SKM-1 treated with dmso at 0.1 percent for 144 hours (cell line): ENCODE data around the gene PCDH9.

ENCODE experiments used
- DNase-seq: peaks from one replicate; lab custom pipeline; 2025; ENCODE audit not compliant: unreplicated experiment; lab: John Stamatoyannopoulos, UW

The PCDH9 gene

DNA sequence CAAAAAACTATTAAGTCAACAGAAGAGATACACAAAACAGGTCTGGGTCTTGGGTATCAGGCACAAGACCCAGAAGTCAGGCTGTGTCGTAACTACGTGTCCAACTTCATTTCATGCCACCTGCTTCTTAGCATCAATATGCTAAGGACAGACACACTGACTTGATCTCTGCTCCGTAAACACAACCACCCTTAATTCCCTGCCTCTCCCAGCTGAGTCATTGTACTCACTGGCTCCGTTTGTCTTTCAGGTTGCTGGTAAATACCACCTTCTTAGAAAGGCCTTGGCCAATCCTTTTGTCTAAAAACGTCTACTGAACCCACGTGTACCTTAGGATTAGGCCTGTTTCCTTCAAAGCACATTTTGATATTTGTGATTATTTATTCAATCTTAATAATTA lies 726.2 kb downstream of the PCDH9 start:
- no peak for DNase-seq

DNA sequence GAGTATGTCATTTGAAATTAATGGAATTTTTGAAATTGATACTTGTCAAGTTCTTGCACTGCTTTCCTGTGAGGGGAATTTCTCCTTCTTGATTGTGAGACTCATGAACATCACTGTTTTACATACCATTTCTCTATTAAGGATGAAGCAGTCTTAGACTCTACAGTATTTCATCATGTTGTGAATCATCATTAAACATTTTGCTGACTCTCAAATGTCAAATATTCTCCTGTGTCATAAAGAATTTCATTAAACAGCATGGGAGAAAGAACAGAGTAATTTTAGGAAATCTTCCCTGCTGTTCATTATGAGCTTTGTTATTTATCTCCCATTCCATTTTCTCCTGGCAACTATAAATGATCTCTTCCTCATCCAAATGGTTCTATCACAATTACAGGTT lies 729.0 kb downstream of the PCDH9 start:
- no peak for DNase-seq

DNA sequence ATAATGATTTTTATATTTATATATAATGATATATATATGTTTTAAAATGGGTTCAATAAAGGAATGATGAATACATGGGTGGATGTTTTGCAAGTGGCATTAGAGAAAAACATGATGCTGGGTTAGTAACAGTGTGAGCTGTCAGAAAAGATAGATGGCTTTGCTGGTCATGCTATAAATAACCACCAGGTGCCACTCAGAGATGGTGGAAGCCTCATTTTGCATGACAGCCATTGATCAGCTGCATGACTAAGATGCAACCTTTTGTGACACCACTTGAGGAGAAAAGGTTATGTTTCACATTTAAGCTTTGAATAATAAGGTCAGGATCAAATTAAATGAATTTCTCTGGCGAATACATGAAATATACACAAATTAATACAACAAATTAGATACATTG lies 737.7 kb downstream of the PCDH9 start:
- DNase-seq = no peak

DNA sequence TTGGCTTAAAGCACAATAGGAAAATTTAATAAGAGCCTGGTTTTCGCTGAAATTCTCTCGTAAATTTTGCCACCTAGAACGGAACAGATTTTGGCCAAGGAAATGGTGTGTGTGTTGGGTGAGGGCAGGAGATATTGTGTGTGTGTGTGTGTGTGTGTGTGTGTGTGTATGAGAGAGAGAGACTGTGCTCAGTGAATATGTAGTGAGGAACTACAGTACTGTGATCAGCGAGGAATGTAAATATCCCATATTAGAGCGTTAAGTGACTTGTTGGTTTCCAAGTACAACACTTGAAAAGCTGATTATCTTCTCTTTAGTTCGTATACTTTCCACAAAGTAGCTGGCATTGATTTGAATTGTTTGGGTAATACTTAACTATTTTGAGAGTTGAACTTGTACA lies 738.9 kb downstream of the PCDH9 start:
- no peak for DNase-seq

DNA sequence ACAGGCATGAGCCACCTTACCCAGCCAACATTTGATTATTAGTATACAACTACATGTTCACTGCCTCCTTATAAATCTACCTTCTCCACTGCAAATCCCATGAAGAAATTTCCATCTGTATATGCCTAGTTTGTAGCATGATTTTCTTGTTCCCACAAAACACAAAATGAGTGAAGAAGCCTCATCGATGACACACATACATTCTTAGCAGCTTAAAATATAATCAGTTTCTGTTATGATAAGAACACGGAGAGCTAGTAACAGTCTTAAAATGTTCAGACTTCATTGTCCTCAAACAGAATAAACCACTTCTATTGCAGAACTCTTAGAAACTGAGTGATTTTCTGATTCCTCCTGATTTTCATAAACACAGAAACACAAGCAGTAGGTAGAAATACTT lies 740.5 kb downstream of the PCDH9 start:
- DNase-seq = no peak

DNA sequence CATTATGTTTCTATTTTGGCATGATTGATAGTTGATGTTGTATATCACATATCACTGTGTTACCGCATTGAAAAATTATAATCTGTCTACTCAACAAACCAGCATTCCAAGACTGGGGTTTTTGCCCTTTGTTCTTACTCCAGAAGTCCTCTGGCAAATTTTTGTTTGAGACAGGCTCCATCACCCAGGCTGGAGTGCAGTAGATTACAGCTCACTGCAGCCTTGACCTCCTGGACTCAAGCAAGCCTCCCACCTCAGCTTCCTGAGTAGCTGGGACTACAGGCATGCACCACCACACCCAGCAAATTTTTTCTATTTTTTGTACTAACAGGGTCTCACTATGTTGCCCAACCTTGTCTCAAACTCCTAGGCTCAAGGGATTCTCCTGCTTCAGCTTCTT lies 741.0 kb downstream of the PCDH9 start:
- DNase-seq = no peak

DNA sequence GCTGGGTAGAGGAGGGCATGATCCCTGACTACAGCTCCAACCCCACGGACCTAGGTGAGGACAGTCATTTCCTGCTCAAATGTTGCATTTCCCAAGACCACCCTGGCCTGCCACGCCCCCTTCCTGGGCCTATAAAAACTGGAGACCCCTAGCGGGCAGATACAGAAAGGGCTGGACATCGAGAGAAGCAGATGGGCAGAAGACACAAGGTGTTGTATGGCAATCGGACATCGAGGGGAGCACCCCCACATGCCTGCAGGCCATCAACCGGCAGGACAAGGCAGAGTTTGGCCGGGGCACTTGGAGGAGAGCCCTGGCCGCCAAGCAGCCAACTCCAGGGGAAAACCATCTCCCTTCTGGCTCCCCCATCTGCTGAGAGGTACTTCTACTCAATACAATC lies 746.4 kb downstream of the PCDH9 start:
- DNase-seq = no peak

DNA sequence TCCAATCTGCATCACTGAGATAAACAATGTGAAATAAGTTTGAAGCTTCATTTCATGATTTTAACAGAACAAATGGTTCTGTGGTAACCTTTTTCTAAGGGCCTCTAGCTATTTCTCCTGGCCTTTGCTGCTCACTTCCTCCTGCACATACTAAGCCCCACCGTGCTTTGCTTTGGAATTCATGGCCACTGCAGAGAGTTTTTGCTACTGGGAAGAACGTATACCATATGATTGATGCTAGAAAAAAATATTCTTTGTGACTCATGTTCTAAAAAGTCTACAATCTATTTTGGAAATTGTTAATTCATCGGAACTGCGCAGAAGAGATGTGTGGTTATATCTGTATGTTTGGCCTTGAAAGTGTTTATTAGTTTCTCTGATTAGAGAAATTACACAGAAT lies 747.3 kb downstream of the PCDH9 start:
- no peak for DNase-seq

DNA sequence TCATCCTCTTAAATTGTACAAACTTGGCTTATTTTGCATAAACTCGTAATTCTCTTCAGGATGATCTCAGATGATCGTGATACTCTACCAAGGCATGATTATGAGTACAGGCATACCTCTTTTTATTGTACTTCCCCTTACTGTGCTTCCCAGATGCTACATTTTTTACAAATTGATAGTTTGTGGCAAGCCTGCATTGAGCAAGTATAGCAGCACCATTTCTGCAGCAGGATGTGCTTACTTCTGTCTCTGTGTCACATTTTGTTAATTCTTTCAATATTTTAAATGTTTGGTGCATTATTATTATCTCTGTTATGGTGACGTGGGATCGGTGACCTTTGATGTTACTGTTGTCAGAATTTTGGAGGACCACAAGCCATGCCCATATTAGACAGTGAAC lies 752.3 kb downstream of the PCDH9 start:
- no peak for DNase-seq

DNA sequence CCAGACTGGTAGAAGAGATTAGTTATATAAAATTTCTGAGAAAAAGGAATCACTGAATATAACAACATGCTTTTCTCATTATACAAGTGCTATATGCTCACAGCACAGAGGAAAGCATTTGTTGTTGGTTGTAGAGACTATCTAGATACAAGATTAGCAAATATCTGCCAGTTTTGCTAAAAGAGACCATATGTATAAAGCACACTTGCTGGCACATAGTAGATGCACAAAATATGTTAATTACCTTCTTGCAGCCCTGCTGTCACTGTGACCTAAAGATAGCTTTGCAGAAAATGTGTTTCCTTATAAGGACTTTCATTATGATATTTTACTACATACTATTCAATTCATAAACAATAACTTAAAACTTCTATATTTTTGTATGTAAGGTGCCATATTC lies 755.1 kb downstream of the PCDH9 start:
- no peak for DNase-seq

DNA sequence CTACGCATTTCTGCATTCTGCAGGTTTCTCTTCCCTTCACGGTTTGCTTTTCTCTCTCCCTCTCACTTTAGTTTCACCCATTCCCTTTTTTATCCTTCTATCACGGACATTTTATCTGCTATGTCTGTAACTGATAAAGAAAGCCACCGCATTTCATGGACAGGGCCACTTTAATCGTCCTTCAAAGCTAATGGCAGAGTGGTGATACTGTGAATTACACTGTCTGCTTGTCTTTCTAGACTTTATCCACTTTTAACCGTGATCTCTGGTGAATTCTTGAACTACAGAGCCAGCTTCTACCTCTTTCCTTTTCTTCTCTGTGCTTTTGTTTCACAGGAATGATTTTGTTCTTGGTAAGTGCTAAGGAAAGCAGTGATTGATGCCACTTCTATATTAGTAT lies 760.4 kb downstream of the PCDH9 start:
- DNase-seq = no peak

DNA sequence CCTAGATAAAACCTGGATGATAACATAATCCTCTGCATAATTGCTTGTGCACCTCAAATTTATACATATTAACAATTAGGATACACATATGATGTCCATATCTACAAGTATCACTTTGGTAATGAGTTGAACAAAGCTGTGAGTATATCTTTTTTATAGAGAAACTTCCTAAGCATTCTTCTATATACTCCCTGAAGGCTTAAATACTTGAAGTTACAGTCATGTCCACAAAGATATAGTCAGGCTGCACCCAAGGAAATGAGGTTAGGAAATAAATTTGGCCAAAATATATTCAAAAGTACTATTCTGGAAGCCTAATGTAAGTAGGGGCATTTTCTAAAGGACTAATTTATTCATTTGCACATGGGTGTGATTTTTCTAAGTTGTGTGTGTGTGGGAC lies 761.5 kb downstream of the PCDH9 start:
- no peak for DNase-seq

DNA sequence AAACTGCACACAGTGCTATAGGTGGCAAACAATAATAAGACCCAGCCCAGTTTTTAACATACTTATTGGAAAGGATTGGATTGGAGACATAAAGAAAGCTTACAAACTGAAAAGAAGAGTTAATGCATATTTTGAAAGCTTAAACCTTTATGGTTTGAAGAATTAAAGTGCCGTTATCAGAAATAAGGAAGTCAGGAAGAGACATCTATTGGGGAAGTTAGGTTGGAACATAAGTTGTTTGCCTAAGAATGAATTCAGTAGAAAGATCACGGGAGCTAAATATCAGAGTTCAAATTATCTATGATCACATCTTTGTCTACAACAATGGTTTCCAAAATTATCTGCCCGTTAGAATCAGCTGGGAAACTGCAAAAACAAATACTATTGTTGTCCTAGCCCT lies 767.9 kb downstream of the PCDH9 start:
- DNase-seq = no peak

DNA sequence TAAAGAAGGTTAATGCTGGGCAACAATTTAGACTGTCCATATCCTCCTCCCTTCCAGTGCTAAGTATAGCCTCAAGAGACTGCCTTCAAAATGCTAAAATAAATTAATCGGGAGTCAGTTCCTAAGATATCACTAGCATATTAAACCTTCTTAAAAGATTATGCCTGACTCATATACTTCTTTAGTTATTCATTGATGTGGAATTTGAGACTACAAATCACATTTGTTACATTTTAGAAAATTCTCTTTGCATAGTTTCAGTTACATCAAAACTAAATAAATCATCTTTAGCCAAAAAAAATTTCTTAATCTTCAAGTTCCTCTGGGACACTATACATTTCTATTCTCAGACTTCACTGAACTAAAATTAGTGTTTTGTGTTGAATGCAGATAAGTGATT lies 769.1 kb downstream of the PCDH9 start:
- no peak for DNase-seq

DNA sequence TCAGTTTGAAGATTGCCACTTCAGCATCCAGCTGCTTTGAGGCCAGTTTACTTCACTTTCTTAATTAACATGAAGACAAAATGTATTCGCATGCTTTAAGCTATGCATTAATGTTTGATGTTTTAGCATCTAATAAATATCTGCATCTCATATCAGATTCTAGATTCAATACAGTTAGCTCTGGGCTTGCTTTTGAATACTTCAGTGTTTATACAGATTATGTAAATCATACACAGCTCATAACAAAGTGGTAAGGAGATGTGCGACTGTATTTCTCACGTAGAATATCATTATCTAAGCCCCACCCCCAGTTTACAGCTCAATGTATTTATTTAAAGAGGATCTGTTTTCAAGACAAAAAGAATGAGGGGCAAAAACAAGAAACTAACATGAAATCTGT lies 770.5 kb downstream of the PCDH9 start:
- no peak for DNase-seq

DNA sequence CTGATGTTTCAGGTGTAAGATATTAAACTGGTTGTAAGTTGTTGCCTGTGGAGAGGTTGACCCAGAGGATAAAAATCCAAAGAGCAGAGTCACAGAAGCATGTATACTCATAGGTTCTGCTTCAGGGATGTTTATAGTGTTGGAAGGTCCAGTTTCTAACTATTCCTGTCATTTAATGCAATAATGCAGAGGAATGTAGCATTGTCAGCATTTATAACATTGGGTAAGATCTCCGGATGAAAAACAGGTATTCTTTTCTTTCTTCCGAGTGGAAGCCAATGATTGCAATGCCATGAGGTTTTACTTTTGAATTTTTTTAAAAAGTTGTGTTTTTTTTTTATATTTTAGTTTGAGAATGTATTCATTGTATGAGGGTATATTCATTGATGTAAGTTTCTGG lies 771.0 kb downstream of the PCDH9 start:
- no peak for DNase-seq

DNA sequence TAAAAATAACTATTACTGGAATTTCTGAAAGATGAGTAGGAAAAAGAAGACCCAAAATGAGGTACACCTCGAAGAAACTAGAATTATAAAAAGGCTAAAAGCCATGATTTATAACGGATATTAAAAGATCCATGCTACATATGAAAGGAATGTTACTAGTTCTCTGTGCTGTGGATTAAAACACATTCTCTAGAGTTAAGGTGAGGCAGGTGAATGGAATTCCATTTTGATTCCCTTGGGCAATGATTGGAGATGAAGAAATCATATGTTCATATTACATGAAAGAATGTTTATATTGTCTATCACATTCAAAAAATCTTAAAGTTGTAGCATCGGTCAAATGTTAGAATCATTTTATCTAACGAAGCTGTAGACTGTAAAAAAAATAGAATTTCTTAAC lies 783.7 kb downstream of the PCDH9 start:
- no peak for DNase-seq

DNA sequence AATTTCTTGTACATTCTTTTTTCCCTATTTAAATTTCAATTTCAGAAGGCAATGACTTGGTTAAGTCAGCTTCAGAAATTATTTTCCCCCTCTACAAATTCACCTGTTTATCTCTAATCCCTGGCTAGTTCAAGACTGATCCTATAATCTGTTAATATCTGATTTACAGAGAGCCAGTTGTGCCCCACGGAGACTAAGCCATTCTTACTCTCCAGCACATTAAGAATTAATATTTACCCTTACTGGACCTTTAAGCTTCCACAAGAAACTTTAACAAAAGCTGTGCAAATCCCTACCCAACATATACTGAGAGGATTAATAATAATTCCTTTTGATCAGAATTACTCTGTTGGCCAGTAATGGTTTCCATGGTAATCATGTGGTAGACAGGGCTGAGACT lies 786.2 kb downstream of the PCDH9 start:
- DNase-seq = no peak

DNA sequence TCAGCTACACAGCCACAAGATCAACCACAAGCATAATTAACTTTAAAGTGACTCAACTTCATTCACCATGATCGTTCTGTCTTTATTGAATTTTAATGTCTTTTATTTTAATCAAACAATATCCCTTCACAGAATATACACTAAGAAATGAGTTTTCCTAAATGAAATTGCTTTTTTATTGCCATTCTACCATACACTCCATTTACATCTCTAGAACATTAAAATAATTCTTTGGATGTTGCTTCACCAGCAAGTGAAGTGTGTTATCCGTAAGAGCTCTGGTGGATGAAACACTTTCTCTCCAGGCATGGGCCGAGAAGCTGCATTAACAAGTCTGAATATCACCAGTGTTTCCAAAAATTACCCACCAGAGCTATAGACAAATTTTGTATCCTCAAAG lies 789.2 kb downstream of the PCDH9 start:
- DNase-seq = no peak

DNA sequence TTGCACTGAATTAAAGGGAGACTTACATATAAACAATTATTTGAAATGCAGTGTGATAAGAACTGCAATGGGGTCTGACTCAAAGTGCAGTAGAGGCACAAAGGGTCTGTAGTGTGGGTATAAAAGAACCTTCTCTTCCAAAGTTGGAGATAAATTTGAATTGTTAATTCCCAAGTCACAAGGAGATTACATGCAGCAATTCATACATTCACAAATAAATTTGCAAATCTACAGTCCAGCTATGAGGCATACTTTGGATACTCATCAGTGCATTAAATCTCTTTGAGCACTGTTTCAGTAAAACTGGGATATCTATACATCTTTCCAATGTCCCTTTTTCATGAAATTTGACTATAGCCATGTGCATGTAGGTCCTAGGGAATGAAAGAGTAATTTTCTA lies 799.4 kb downstream of the PCDH9 start:
- DNase-seq = no peak

DNA sequence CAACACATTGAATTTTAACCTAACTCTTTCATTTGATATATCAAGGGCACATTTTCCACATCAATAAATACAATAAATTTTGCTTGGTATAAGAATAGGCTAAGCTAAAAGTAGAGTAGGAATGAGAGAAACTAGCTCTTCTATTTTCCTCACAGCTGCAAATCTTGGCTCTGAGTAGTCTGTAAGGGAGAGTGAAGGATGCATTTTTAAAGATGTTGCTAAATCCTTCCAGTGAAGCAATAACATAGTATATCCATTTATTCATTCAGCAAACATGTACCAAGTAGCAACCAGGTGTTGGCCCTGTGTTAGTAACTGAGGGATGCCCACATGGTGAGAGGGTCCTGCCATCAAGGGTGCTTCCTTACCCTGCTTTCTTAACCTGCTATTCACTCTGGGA lies 799.9 kb downstream of the PCDH9 start:
- no peak for DNase-seq

DNA sequence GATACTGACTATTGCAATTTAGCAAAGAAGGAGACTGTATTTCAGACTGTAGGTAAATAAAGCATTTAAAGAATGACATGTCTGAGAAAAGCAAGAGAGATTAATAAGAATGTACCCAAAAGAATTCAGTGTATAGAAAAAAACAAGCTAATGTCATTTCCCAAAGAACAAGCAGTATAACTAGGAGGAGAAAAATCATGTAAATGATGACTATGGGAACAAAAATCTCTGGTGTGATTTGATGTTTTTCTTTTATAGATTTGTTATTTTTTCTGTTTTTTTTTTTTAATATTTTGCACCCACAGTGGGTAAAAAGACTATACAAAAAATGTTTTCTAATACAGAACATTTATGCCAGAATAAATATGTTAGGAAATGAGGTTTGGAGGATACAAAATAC lies 801.0 kb downstream of the PCDH9 start:
- no peak for DNase-seq

DNA sequence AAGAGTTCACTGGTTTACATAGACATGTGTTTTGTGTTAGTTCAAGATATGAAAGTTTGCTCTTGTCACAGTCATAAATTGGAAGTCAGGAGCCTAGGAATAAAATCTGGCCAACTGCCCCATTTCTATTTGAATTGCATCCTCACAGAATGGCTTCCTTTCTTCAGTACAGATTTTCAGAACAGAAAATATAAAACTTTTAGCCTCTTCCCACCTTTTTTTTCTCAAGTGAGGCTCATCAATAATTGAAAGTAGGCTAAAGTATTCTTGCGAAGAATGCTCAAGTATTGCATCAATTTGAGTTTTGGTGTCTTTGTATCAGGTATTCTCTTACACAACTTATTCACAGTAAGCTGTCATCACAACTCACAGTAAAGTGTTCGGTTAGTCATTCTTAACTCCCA lies 802.7 kb downstream of the PCDH9 start:
- DNase-seq = no peak

DNA sequence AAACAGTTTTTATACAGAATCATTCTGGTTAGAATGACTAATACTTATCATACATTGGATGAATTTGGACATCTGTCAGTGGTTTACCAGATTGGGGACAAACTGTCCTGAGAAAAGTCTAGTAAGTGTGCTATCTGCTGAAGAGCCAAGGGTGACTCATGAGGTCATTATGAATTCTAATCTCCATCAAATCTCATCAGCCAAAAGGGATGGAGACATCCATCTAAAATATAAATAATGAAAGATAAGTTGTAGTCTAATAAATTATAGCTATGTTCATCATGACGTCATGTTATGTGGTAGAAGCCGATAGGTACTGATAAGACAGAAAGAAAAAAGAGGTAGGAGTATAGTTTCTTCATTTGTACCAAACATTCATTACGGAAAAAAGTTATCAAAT lies 804.4 kb downstream of the PCDH9 start:
- no peak for DNase-seq
